OCI-LY7 (cell line): ENCODE data around the gene PITPNM3. TPM values are rescaled to one million over a fixed set of nuclear protein-coding genes. Genes with fewer than 3 reads are reported as not detected.

ENCODE experiments used
- BruUV-seq: library from RNA; stranded (reverse); fragments of 400-500 nt; replicated peaks from 2 replicates; lab custom pipeline; 2021; lab: Mats Ljungman, UMichigan
- CTCF ChIA-PET: fragments of 300-600 bp; sonication (Branson Sonifier 250); formaldehyde crosslinking; loops from one replicate; lab custom pipeline; 2022; ENCODE audit warnings: antibody characterized with exemption; ENCODE audit not compliant: unreplicated experiment; lab: Charles Lee
- POLR2A ChIA-PET: fragments of 300-600 bp; sonication (Branson Sonifier 250); formaldehyde crosslinking; loops from one replicate; lab custom pipeline; 2022; ENCODE audit warnings: antibody characterized with exemption; lab: Charles Lee
- DNase-seq: peaks from one replicate; pipeline ENCODE4 v3.0.0-alpha.2; 2015; ENCODE audit warnings: low spot score
- H2AFZ ChIP-seq: fragments of 200-600 bp; sonication (generic), shearing (Covaris generic); 2 replicates; pipeline ENCODE4 v1.6.1; 2014; ENCODE audit warnings: mild to moderate bottlenecking, antibody characterized with exemption, low read length, moderate library complexity
- H3K27ac ChIP-seq: fragments of 200-600 bp; sonication (generic); 2 replicates; pipeline ENCODE4 v1.5.1; 2014; ENCODE audit warnings: mixed run types, low read depth, mild to moderate bottlenecking, moderate library complexity, low read length, inconsistent platforms; ENCODE audit not compliant: poor library complexity, severe bottlenecking
- H3K36me3 ChIP-seq: fragments of 200-600 bp; sonication (generic); 2 replicates; pipeline ENCODE4 v1.6.1; 2014; ENCODE audit warnings: mild to moderate bottlenecking, antibody characterized with exemption, low read length, moderate library complexity, mixed read lengths; ENCODE audit not compliant: insufficient read depth
- H3K4me1 ChIP-seq: fragments of 200-600 bp; sonication (generic); 2 replicates; pipeline ENCODE4 v1.5.1; 2014; ENCODE audit warnings: mild to moderate bottlenecking, low read length; ENCODE audit not compliant: insufficient read depth, poor library complexity, severe bottlenecking
- H3K4me2 ChIP-seq: fragments of 200-600 bp; sonication (generic); 2 replicates; pipeline ENCODE4 v1.6.1; 2014; ENCODE audit warnings: mild to moderate bottlenecking, low read length
- H3K4me3 ChIP-seq: fragments of 200-600 bp; sonication (generic); 2 replicates; pipeline ENCODE4 v1.5.1; 2014; ENCODE audit warnings: mild to moderate bottlenecking, low read depth, low read length; ENCODE audit not compliant: poor library complexity, severe bottlenecking
- H3K79me2 ChIP-seq: fragments of 200-600 bp; sonication (generic); 2 replicates; pipeline ENCODE4 v1.6.1; 2016; ENCODE audit warnings: low read depth, mild to moderate bottlenecking, low read length, moderate library complexity, mixed read lengths; ENCODE audit not compliant: insufficient read depth
- H3K9me2 ChIP-seq: fragments of 200-600 bp; sonication (generic); 2 replicates; pipeline ENCODE4 v1.6.1; 2016; ENCODE audit warnings: mild to moderate bottlenecking, low read length, mixed read lengths; ENCODE audit not compliant: insufficient read depth
- H3K9me3 ChIP-seq: fragments of 200-600 bp; sonication (generic); 2 replicates; pipeline ENCODE4 v1.6.1; 2014; ENCODE audit warnings: mild to moderate bottlenecking, mixed run types, low read length, mixed read lengths
- H4K20me1 ChIP-seq: fragments of 200-600 bp; sonication (generic); 2 replicates; pipeline ENCODE4 v1.6.1; 2014; ENCODE audit warnings: mild to moderate bottlenecking, antibody characterized with exemption, low read length, moderate library complexity, mixed read lengths; ENCODE audit not compliant: insufficient read depth
- EZH2phosphoT487 ChIP-seq: fragments of 200-600 bp; sonication (generic); IDR thresholded peaks from 2 replicates; pipeline ENCODE4 v1.6.1; 2018; ENCODE audit warnings: low read depth, borderline replicate concordance, mild to moderate bottlenecking, mixed run types, antibody characterized with exemption, low read length, moderate library complexity, mixed read lengths
- intact Hi-C: fragments of 100-400 bp; cut with micrococcal nuclease; formaldehyde crosslinking; loops from one replicate; pipeline ENCODE4 v1.10.0; 2022; ENCODE audit not compliant: unreplicated experiment
- total RNA-seq, 2 experiments: library from RNA; depleted of rRNA in 1 of 2; stranded (reverse); fragments of >200 nt in 1 of 2; shearing (Covaris generic) in 1 of 2; gene quantifications; 2 replicates each; pipeline ENCODE4 v1.2.3, GENCODE V29; 2014 to 2022
- TF ChIP-seq, protein P1 (sequence below): fragments of 200-600 bp; sonication (generic); conservative IDR thresholded peaks from 2 replicates; pipeline ENCODE4 v1.5.1; 2014; ENCODE audit warnings: mild to moderate bottlenecking, antibody characterized with exemption, low read length, moderate library complexity, mixed read lengths

The PITPNM3 gene
- total RNA-seq, 2 experiments from 2014 or later, result 0.76 to 1.6 TPM

DNA sequence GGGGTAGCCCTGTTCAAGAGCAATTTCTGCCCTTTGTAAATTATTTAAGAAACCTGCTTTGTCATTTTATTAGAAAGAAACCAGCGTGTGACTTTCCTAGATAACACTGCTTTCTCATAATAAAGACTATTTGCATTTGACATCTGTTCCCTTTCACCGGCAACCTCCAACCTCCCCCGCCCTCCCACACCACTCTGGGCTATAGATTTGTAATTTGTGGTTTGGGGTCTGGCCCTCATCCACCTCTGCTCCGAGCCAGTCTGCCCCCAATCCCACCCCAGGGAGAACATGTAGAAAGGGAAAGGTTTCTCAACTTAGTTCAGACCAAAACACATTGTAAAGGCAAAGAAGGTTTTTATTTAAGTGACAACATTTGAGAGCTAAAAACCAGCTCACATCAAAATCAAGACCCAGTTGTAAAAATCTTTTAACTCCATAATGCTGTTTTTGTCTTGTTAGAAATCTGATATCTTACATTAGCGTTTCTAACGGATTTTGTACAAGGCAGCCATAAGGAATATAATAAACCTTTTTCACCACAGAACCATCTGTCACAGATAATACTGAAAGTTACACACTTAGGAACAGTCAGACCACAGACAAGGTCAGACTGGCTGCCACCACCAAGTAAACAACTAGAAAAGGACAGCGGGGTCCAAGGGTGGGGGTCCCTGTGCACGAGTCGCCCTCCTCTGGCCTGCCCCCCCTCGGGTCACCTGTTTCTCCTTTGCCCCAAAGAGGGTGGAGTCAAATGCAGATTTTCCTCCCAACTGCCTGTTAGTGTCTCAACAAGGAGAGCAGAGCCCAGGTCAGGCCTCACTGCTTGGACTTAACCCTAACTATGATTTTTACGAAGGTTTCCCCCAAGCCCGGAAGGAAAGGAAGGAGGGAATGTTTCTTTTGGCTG, 105.2 kb downstream of the PITPNM3 start:
- H3K4me2 ChIP-seq, result no peak overlapping the region
- no peaks in the 10 kb centered on the region for H4K20me1 ChIP-seq
- H3K36me3 ChIP-seq, result no peaks in the 10 kb centered on the region
- no peak overlapping the region for H2AFZ ChIP-seq
- POLR2A ChIA-PET, result no interaction called here
- no TSS peak for BruUV-seq
- intact Hi-C loops, result no loop called here
- no peak overlapping the region for H3K27ac ChIP-seq
- no peaks in the 10 kb centered on the region for H3K9me2 ChIP-seq
- H3K79me2 ChIP-seq, result no peaks in the 10 kb centered on the region
- H3K9me3 ChIP-seq, result no peaks in the 10 kb centered on the region
- peaks cover 8% of the 10 kb centered on the region for H3K4me1 ChIP-seq
- no peak overlapping the region for H3K4me3 ChIP-seq
- TF ChIP-seq, protein P1, sequence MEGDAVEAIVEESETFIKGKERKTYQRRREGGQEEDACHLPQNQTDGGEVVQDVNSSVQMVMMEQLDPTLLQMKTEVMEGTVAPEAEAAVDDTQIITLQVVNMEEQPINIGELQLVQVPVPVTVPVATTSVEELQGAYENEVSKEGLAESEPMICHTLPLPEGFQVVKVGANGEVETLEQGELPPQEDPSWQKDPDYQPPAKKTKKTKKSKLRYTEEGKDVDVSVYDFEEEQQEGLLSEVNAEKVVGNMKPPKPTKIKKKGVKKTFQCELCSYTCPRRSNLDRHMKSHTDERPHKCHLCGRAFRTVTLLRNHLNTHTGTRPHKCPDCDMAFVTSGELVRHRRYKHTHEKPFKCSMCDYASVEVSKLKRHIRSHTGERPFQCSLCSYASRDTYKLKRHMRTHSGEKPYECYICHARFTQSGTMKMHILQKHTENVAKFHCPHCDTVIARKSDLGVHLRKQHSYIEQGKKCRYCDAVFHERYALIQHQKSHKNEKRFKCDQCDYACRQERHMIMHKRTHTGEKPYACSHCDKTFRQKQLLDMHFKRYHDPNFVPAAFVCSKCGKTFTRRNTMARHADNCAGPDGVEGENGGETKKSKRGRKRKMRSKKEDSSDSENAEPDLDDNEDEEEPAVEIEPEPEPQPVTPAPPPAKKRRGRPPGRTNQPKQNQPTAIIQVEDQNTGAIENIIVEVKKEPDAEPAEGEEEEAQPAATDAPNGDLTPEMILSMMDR, result no peak
- no peak for TF ChIP-seq EZH2phosphoT487
- DNase-seq, result no peak
- CTCF ChIA-PET, result no interaction called here

DNA sequence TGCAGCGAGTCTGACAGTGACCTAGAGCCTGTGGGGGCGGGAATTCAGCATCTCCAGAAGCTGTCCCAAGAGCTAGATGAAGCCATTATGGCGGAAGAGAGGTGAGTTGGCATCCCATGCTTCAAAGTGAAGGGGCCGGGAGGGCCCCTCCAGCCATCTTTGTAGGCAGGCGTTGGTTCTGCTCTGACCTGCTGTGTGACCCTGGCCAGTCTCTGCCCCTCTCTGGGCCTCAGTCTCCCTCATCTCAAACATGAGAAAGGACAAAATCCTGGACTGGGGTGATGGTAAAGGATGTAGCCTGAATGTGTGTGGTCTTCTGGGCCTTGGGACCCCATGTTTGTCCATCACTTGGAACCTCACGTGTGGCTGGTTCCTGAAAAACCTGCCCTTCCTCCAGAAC, 107.0 kb downstream of the PITPNM3 start:
- Histone ChIP-seq H3K4me3 (no peak overlapping the region), H2AFZ (no peak overlapping the region), H3K4me2 (no peak overlapping the region), H3K4me1 (peaks cover 7% of the 10 kb centered on the region), H3K36me3 (no peaks in the 10 kb centered on the region), H3K9me2 (no peaks in the 10 kb centered on the region), H4K20me1 (no peaks in the 10 kb centered on the region), H3K27ac (no peak overlapping the region), H3K9me3 (no peaks in the 10 kb centered on the region), H3K79me2 (no peaks in the 10 kb centered on the region)
- no peak for DNase-seq
- intact Hi-C loops, result no loop called here
- no TSS peak for BruUV-seq
- ChIA-PET CTCF (no interaction called here), POLR2A (no interaction called here)
- TF ChIP-seq, protein P1, result no peak
- no peak for TF ChIP-seq EZH2phosphoT487

DNA sequence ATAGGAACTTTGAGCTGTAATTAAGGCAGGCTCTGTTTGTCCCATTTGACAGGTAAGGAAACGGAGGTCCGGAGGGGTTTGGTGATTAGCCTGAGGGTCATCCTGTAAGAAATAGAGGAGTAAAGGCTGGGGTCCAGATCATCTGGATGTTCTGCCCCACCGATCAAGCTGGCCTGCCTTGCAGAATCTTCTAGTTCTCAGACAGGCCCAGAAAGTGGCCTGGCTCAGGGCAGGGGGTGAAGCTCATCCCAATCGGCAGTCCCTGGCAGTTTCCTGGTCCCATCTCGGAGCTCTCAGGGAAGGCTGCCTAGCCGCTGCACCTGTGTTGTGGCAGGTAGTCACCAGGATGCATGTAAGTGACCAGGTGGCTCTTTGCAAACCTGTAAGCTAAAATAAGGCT, 107.9 kb downstream of the PITPNM3 start:
- ChIA-PET POLR2A (interaction anchor here (1.1 kb wide), 1 partner anchor 9 kb away, joined by 3 read pairs; no protein-coding TSS in a partner anchor), CTCF (interaction anchor here (0.5 kb wide), 1 partner anchor 1198 kb away, joined by 3 read pairs; no protein-coding TSS in a partner anchor)
- H3K4me1 ChIP-seq, result peaks cover 11% of the 10 kb centered on the region
- no peaks in the 10 kb centered on the region for H3K36me3 ChIP-seq
- no peak overlapping the region for H3K4me2 ChIP-seq
- H3K79me2 ChIP-seq, result no peaks in the 10 kb centered on the region
- no peaks in the 10 kb centered on the region for H3K9me3 ChIP-seq
- H3K9me2 ChIP-seq, result no peaks in the 10 kb centered on the region
- H2AFZ ChIP-seq, result no peak overlapping the region
- no peak overlapping the region for H3K4me3 ChIP-seq
- DNase-seq, result no peak
- intact Hi-C loops, result no loop called here
- TF ChIP-seq EZH2phosphoT487, result no peak
- TF ChIP-seq, protein P1, result no peak
- no peaks in the 10 kb centered on the region for H4K20me1 ChIP-seq
- BruUV-seq, result no TSS peak
- H3K27ac ChIP-seq, result no peak overlapping the region
